ENCODE data around the gene RCOR3.

- TF ChIP-seq POLR2A (IDR thresholded peaks at IDR 0.05; ENCODE audit: low read depth, low read length) (no peak), POLR2AphosphoS5 (IDR thresholded peaks at IDR 0.05; ENCODE audit: low read depth, low read length) (no peak)
Observed at GRCh38 chr1:211355873-211356272, 96.7 kb downstream of the RCOR3 start.
